Mesenchymal stem cell (in vitro differentiated cells and primary cell): Measurements from ENCODE around the gene STUB1.

Source experiments
- DNase-seq: peaks from one replicate; pipeline ENCODE4 v3.0.0-alpha.2; 2013
- H2AFZ ChIP-seq: one replicate; pipeline ENCODE4 v1.6.1; 2013; ENCODE audit warnings: low read depth, mild to moderate bottlenecking, control low read depth, inconsistent platforms, low read length, moderate library complexity
- H2AK5ac ChIP-seq: 2 replicates; pipeline ENCODE4 v1.6.1; 2013; ENCODE audit warnings: low read length, moderate library complexity, mild to moderate bottlenecking, inconsistent platforms; ENCODE audit not compliant: severe bottlenecking
- H2BK120ac ChIP-seq: one replicate; pipeline ENCODE4 v1.6.1; 2013; ENCODE audit warnings: low read depth, mild to moderate bottlenecking, inconsistent platforms, low read length, moderate library complexity
- H2BK12ac ChIP-seq, 2 experiments: one replicate each; pipeline ENCODE4 v1.6.1; 2013; ENCODE audit warnings: inconsistent platforms in 2 of 2, low read length in 2 of 2, mild to moderate bottlenecking in 2 of 2, moderate library complexity in 2 of 2, control low read depth in 1 of 2
- H2BK15ac ChIP-seq: one replicate; pipeline ENCODE4 v1.6.1; 2013; ENCODE audit warnings: mild to moderate bottlenecking, low read depth, inconsistent platforms; ENCODE audit not compliant: poor library complexity, severe bottlenecking
- H2BK5ac ChIP-seq: 2 replicates; pipeline ENCODE4 v1.6.1; 2013; ENCODE audit warnings: low read depth, mild to moderate bottlenecking, low read length, control low read depth, inconsistent platforms; ENCODE audit not compliant: poor library complexity, severe bottlenecking
- H3K14ac ChIP-seq, 2 experiments: one replicate each; pipeline ENCODE4 v1.6.1; 2013; ENCODE audit warnings: inconsistent platforms in 2 of 2, low read length in 2 of 2, control low read depth in 1 of 2, mild to moderate bottlenecking in 1 of 2, moderate library complexity in 1 of 2
- H3K18ac ChIP-seq, 2 experiments: one replicate each; pipeline ENCODE4 v1.6.1; 2013; ENCODE audit warnings: inconsistent platforms in 2 of 2, low read length in 2 of 2, control low read depth in 1 of 2, low read depth in 1 of 2, mild to moderate bottlenecking in 1 of 2
- H3K23ac ChIP-seq, 2 experiments: one replicate each; pipeline ENCODE4 v1.6.1; 2013; ENCODE audit warnings: inconsistent platforms in 2 of 2, low read length in 2 of 2, mild to moderate bottlenecking in 2 of 2, moderate library complexity in 2 of 2, control low read depth in 1 of 2
- H3K27ac ChIP-seq: 2 replicates; pipeline ENCODE4 v1.5.1; 2013; ENCODE audit warnings: mild to moderate bottlenecking, moderate library complexity, low read length, control low read depth, inconsistent platforms; ENCODE audit not compliant: poor library complexity, severe bottlenecking
- H3K27me3 ChIP-seq, 2 experiments: 2 replicates each; pipeline versions ENCODE4 v1.6.1 to v1.7.0; 2013; ENCODE audit warnings: low read length in 2 of 2, mild to moderate bottlenecking in 2 of 2, moderate library complexity in 2 of 2, control low read depth in 1 of 2, inconsistent platforms in 1 of 2; ENCODE audit not compliant: control insufficient read depth in 1 of 2, insufficient read depth in 1 of 2
- H3K36me3 ChIP-seq, 2 experiments: 2 replicates each; pipeline versions ENCODE4 v1.6.1 to v1.7.0; 2013; ENCODE audit warnings: low read length in 2 of 2, control low read depth in 1 of 2, inconsistent platforms in 1 of 2, low read depth in 1 of 2, mild to moderate bottlenecking in 1 of 2; ENCODE audit not compliant: insufficient read depth in 2 of 2, control insufficient read depth in 1 of 2
- H3K4ac ChIP-seq, 2 experiments: one replicate each; pipeline ENCODE4 v1.6.1; 2013; ENCODE audit warnings: inconsistent platforms in 2 of 2, low read length in 2 of 2, mild to moderate bottlenecking in 2 of 2, moderate library complexity in 2 of 2, control low read depth in 1 of 2, low read depth in 1 of 2
- H3K4me1 ChIP-seq: 2 replicates; pipeline ENCODE4 v1.6.1; 2013; ENCODE audit warnings: low read depth, low read length, control low read depth; ENCODE audit not compliant: control insufficient read depth, insufficient read depth
- H3K4me2 ChIP-seq: 2 replicates; pipeline ENCODE4 v1.6.1; 2013; ENCODE audit warnings: low read length, mild to moderate bottlenecking, inconsistent platforms; ENCODE audit not compliant: poor library complexity, severe bottlenecking
- H3K4me3 ChIP-seq, 2 experiments: 2 replicates each; pipeline versions ENCODE4 v1.5.1 to v1.7.0; 2013; ENCODE audit warnings: low read length in 2 of 2, mild to moderate bottlenecking in 2 of 2, control low read depth in 1 of 2, low read depth in 1 of 2; ENCODE audit not compliant: insufficient read depth in 1 of 2
- H3K79me1 ChIP-seq: replicated peaks from 2 replicates; pipeline ENCODE4 v1.6.1; 2013; ENCODE audit warnings: mild to moderate bottlenecking, control low read depth, low read length, inconsistent platforms; ENCODE audit not compliant: poor library complexity, severe bottlenecking
- H3K9ac ChIP-seq: 2 replicates; pipeline ENCODE4 v1.7.0; 2013; ENCODE audit warnings: mild to moderate bottlenecking, low read length, moderate library complexity
- H3K9me3 ChIP-seq: 2 replicates; pipeline ENCODE4 v1.7.0; 2013; ENCODE audit warnings: mild to moderate bottlenecking, low read length; ENCODE audit not compliant: control insufficient read depth
- H4K8ac ChIP-seq: one replicate; pipeline ENCODE4 v1.6.1; 2013; ENCODE audit warnings: inconsistent platforms, mild to moderate bottlenecking, low read length, moderate library complexity
- H4K91ac ChIP-seq: one replicate; pipeline ENCODE4 v1.6.1; 2013; ENCODE audit warnings: mild to moderate bottlenecking, low read length, inconsistent platforms
- WGBS: methylation state at CpG from one replicate; pipeline ENCODE4 v1.1.7; 2013; ENCODE audit warnings: mixed read lengths; 5-methylcytosine and 5-hydroxymethylcytosine counted together

Gene STUB1

DNA sequence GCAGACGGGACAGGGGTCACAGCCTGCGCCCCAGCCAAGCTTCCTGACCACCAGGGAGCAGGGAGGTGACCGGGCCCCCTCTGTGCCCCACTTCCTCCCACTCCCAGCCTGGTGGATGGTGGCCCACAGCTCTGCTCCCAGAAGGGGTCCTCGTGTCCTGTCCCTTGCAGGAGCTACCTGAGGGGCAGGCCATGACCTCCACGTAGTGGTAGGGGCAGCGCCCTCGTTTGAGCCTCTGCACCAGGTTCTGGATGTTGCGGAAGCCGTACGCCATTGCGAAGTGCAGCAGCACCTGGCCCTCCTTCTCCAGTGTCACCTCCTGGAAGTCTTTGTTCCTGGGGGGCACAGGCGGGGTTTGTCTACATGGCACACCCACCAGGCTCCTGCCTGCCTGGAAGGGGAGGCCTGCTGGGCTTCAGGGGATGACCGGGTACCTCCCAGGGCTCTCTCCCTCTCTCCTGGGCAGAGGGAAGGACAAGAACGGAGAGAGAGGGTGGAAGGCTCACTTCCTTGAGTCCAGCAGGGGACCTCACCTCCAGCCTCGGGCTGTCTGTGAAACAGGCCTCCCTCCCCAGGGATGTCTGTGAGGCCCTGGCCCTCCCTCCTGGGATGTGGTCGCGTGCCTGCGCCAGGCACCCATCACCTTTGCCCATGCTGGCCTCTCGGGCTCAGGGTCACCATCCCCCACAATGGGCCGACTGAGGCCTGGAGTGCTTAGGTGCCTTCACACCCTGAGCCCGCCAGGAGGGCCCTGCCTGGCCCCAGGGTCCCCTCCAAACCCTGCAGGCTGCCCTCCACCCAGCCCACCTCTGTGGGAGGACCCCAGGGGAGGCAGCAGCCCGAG, 50.7 kb downstream of the STUB1 start:
- Histone ChIP-seq H3K4me1 (peaks cover 32% of the 10 kb centered on the region), H3K4me2 (no peak overlapping the region), H3K14ac (no peak overlapping the region), H3K4ac (no peak overlapping the region), H4K8ac (peak overlapping the region; percentile 61), H3K9ac (no peak overlapping the region), H3K9me3 (no peaks in the 10 kb centered on the region), H2BK15ac (no peak overlapping the region), H3K23ac (no peak overlapping the region), H3K27ac (no peak overlapping the region), H4K91ac (no peak overlapping the region), H3K36me3 (peaks cover 37 to 71% of the 10 kb centered on the region in 2 experiments), H3K18ac (no peak overlapping the region), H2BK5ac (no peak overlapping the region), H2AFZ (no peak overlapping the region), H2BK120ac (no peak overlapping the region), H3K4me3 (no peak overlapping the region), H2AK5ac (no peak overlapping the region), H3K79me1 (peaks cover 3% of the 10 kb centered on the region), H2BK12ac (no peak overlapping the region), H3K27me3 (peaks cover 0 to 11% of the 10 kb centered on the region in 2 experiments)
- DNase-seq = no peak
- 94% methylated on average over 22 of the region's 22 CpGs for WGBS

GRCh38 chr16:732332-732731, 52.1 kb downstream of the STUB1 start:
- Histone ChIP-seq H3K79me1 (peaks cover 4% of the 10 kb centered on the region), H4K8ac (no peak overlapping the region), H4K91ac (no peak overlapping the region), H2AFZ (no peak overlapping the region), H3K4ac (no peak overlapping the region), H3K27ac (no peak overlapping the region), H3K27me3 (peaks cover 0 to 2% of the 10 kb centered on the region in 2 experiments), H3K4me1 (peaks cover 22% of the 10 kb centered on the region), H3K23ac (no peak overlapping the region), H2BK5ac (no peak overlapping the region), H2BK15ac (no peak overlapping the region), H3K9me3 (no peaks in the 10 kb centered on the region), H2AK5ac (no peak overlapping the region), H3K36me3 (peaks cover 51 to 85% of the 10 kb centered on the region in 2 experiments), H2BK12ac (no peak overlapping the region), H2BK120ac (no peak overlapping the region), H3K18ac (no peak overlapping the region), H3K14ac (no peak overlapping the region), H3K4me2 (no peak overlapping the region), H3K4me3 (no peak overlapping the region), H3K9ac (no peak overlapping the region)
- WGBS = 96% methylated on average over 12 of the region's 12 CpGs
- DNase-seq = no peak
